ENCODE measurements around the gene MEN1.

MEN1 gene

GRCh38 chr11:64784813-64785581, 25.4 kb downstream of the MEN1 start:
- TF ChIP-seq ISL1 (CRISPR knock-in tag; IDR thresholded peaks at IDR 0.05) (no peak), TCF4 (CRISPR knock-in tag; IDR thresholded peaks at IDR 0.05; ENCODE audit: borderline replicate concordance) (no peak), ESRRG (CRISPR knock-in tag; IDR thresholded peaks at IDR 0.05) (no peak), ZNF70 (CRISPR knock-in tag; IDR thresholded peaks at IDR 0.05) (no peak), SNAI2 (CRISPR knock-in tag; IDR thresholded peaks at IDR 0.05) (no peak), ZC3H10 (CRISPR knock-in tag; IDR thresholded peaks at IDR 0.05) (no peak), TOX (CRISPR knock-in tag; IDR thresholded peaks at IDR 0.05; ENCODE audit: borderline replicate concordance) (no peak), RARB (CRISPR knock-in tag; IDR thresholded peaks at IDR 0.05) (no peak), ZNF8 (CRISPR knock-in tag; IDR thresholded peaks at IDR 0.05) (no peak), PATZ1 (CRISPR knock-in tag; IDR thresholded peaks at IDR 0.05; ENCODE audit: borderline replicate concordance) (no peak), PPARA (CRISPR knock-in tag; IDR thresholded peaks at IDR 0.05; ENCODE audit: borderline replicate concordance) (no peak), ZFP3 (CRISPR knock-in tag; IDR thresholded peaks at IDR 0.05) (no peak), TSHZ2 (CRISPR knock-in tag; IDR thresholded peaks at IDR 0.05) (no peak)
- no peak for ATAC-seq

- ATAC-seq = peak; percentile 96
- no peak for TF ChIP-seq ISL1 (CRISPR knock-in tag; IDR thresholded peaks at IDR 0.05)
- TF ChIP-seq ZNF70 (CRISPR knock-in tag; IDR thresholded peaks at IDR 0.05) = peak; percentile 23; the same call in 1 of the 2 replicates
Observed at GRCh38 chr11:64778473-64779298, 31.7 kb downstream of the MEN1 start, which contains the start of gene SF1. Gene SF1 (minus strand): TSS chr11:64778542. CDS start chr11:64778392, 150 bp downstream.

DNA sequence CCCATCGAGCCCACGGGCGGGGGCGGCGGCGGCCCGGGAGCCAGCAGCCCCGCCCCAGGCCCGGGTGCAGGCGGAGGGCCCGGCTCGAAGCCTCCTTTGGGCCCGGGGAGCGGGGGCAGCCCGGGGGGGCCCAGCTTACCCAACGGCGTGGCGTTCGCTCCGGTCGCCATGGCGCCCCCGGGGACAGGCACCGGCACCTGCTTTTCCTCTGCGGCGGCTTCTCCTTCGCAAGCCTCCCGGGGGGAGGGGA, 32.2 kb downstream of the MEN1 start:
- TF ChIP-seq CSRNP3 (CRISPR knock-in tag; IDR thresholded peaks at IDR 0.05) = no peak
- TF ChIP-seq ARNTL (CRISPR knock-in tag; IDR thresholded peaks at IDR 0.05; ENCODE audit: borderline replicate concordance, low read depth) = no peak
- no peak for TF ChIP-seq POU6F1 (CRISPR knock-in tag; IDR thresholded peaks at IDR 0.05; ENCODE audit: borderline replicate concordance, low read depth)
- TF ChIP-seq TCF4 (CRISPR knock-in tag; IDR thresholded peaks at IDR 0.05; ENCODE audit: borderline replicate concordance) = no peak
- no peak for TF ChIP-seq TOX (CRISPR knock-in tag; IDR thresholded peaks at IDR 0.05; ENCODE audit: borderline replicate concordance)
- no peak for TF ChIP-seq ZC3H10 (CRISPR knock-in tag; IDR thresholded peaks at IDR 0.05)
- TF ChIP-seq CSDC2 (CRISPR knock-in tag; IDR thresholded peaks at IDR 0.05) = no peak
- no peak for TF ChIP-seq SNAI2 (CRISPR knock-in tag; IDR thresholded peaks at IDR 0.05)
- TF ChIP-seq GLIS3 (CRISPR knock-in tag; IDR thresholded peaks at IDR 0.05) = no peak
- no peak for TF ChIP-seq PATZ1 (CRISPR knock-in tag; IDR thresholded peaks at IDR 0.05; ENCODE audit: borderline replicate concordance)
- TF ChIP-seq OSR1 (CRISPR knock-in tag; IDR thresholded peaks at IDR 0.05) = no peak
- no peak for TF ChIP-seq ESRRG (CRISPR knock-in tag; IDR thresholded peaks at IDR 0.05)
- TF ChIP-seq ZFP30 (CRISPR knock-in tag; IDR thresholded peaks at IDR 0.05) = no peak
- no peak for TF ChIP-seq ZNF8 (CRISPR knock-in tag; IDR thresholded peaks at IDR 0.05)
- no peak for TF ChIP-seq RARB (CRISPR knock-in tag; IDR thresholded peaks at IDR 0.05)
- TF ChIP-seq PPARA (CRISPR knock-in tag; IDR thresholded peaks at IDR 0.05; ENCODE audit: borderline replicate concordance) = no peak
- no peak for TF ChIP-seq BACH2 (CRISPR knock-in tag; IDR thresholded peaks at IDR 0.05; ENCODE audit: borderline replicate concordance)
- TF ChIP-seq, protein P1, sequence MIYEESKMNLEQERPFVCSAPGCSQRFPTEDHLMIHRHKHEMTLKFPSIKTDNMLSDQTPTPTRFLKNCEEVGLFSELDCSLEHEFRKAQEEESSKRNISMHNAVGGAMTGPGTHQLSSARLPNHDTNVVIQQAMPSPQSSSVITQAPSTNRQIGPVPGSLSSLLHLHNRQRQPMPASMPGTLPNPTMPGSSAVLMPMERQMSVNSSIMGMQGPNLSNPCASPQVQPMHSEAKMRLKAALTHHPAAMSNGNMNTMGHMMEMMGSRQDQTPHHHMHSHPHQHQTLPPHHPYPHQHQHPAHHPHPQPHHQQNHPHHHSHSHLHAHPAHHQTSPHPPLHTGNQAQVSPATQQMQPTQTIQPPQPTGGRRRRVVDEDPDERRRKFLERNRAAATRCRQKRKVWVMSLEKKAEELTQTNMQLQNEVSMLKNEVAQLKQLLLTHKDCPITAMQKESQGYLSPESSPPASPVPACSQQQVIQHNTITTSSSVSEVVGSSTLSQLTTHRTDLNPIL (CRISPR knock-in tag; IDR thresholded peaks at IDR 0.05; ENCODE audit: low read depth) = no peak
- TF ChIP-seq ZNF565 (CRISPR knock-in tag; conservative IDR thresholded peaks at IDR 0.05; ENCODE audit: low read depth) = no peak
- TF ChIP-seq ZFP3 (CRISPR knock-in tag; IDR thresholded peaks at IDR 0.05) = no peak
- ATAC-seq = no peak
